IMR-90 (cell line): ENCODE data around the gene ZNF564. TPM values are rescaled to one million over a fixed set of nuclear protein-coding genes. Genes with fewer than 3 reads are reported as not detected.

Experiments used
- ATAC-seq: fragments of 200-7000 bp; cut with Tn5 transposase; 2 replicates; pipeline ENCODE4 v1.9.1; 2020; ENCODE audit warnings: low read depth, mild to moderate bottlenecking, moderate library complexity
- BruUV-seq: library from RNA; stranded (reverse); fragments of 400-500 nt; replicated peaks from 2 replicates; lab custom pipeline; 2021; lab: Mats Ljungman, UMichigan
- CTCF ChIA-PET: fragments of 300-600 bp; formaldehyde crosslinking; extraction: SDS; loops from one replicate; lab custom pipeline; 2021; ENCODE audit warnings: antibody characterized with exemption; lab: Yijun Ruan, JAX
- POLR2A ChIA-PET: fragments of 300-600 bp; sonication (Branson Sonifier 250); formaldehyde crosslinking; loops from one replicate; lab custom pipeline; 2022; ENCODE audit warnings: antibody characterized with exemption; ENCODE audit not compliant: unreplicated experiment; lab: Charles Lee
- DNase-seq: peaks from one replicate; pipeline ENCODE4 v3.0.0; 2013
- H2AFZ ChIP-seq: replicated peaks from 2 replicates; pipeline ENCODE3; 2013; ENCODE audit warnings: low read length, mild to moderate bottlenecking; ENCODE audit not compliant: poor library complexity
- H2AK5ac ChIP-seq: 2 replicates; pipeline ENCODE4 v1.6.1; 2013; ENCODE audit warnings: low read depth, low read length, inconsistent platforms
- H2AK9ac ChIP-seq: replicated peaks from 2 replicates; pipeline ENCODE3; 2013; ENCODE audit warnings: mild to moderate bottlenecking, low read depth, low read length, moderate library complexity; ENCODE audit not compliant: poor library complexity
- H2BK120ac ChIP-seq: 2 replicates; pipeline ENCODE4 v1.6.1; 2013; ENCODE audit warnings: low read depth, low read length, inconsistent platforms
- H2BK15ac ChIP-seq: 3 replicates; pipeline ENCODE4 v1.6.1; 2013; ENCODE audit warnings: low read depth, low read length, inconsistent platforms
- H2BK20ac ChIP-seq: 2 replicates; pipeline ENCODE4 v1.6.1; 2013; ENCODE audit warnings: low read depth, mild to moderate bottlenecking, inconsistent platforms, low read length, moderate library complexity
- H2BK5ac ChIP-seq: 2 replicates; pipeline ENCODE4 v1.6.1; 2013; ENCODE audit warnings: mild to moderate bottlenecking, low read depth, low read length, inconsistent platforms; ENCODE audit not compliant: poor library complexity, severe bottlenecking
- H3K14ac ChIP-seq: replicated peaks from 2 replicates; pipeline ENCODE4 v1.6.1; 2013; ENCODE audit warnings: low read depth, low read length, inconsistent platforms
- H3K18ac ChIP-seq: 2 replicates; pipeline ENCODE4 v1.6.1; 2013; ENCODE audit warnings: low read depth, low read length, control low read depth
- H3K23ac ChIP-seq: 2 replicates; pipeline ENCODE4 v1.6.1; 2013; ENCODE audit warnings: low read depth, low read length, inconsistent platforms
- H3K27ac ChIP-seq: 2 replicates; pipeline ENCODE4 v1.5.1; 2013; ENCODE audit warnings: mild to moderate bottlenecking, control low read depth, low read length; ENCODE audit not compliant: insufficient read depth
- H3K27me3 ChIP-seq: 2 replicates; pipeline ENCODE4 v1.6.1; 2013; ENCODE audit warnings: low read length; ENCODE audit not compliant: control insufficient read depth, insufficient read depth
- H3K36me3 ChIP-seq: 2 replicates; pipeline ENCODE4 v1.6.1; 2013; ENCODE audit warnings: low read length, mixed read lengths; ENCODE audit not compliant: control insufficient read depth, insufficient read depth
- H3K4ac ChIP-seq: 2 replicates; pipeline ENCODE4 v1.6.1; 2013; ENCODE audit warnings: low read depth, low read length, inconsistent platforms
- H3K4me1 ChIP-seq: 2 replicates; pipeline ENCODE4 v1.6.1; 2013; ENCODE audit warnings: low read length, mixed read lengths; ENCODE audit not compliant: control insufficient read depth, insufficient read depth
- H3K4me2 ChIP-seq: 2 replicates; pipeline ENCODE4 v1.6.1; 2013; ENCODE audit warnings: low read depth, mild to moderate bottlenecking, control low read depth, low read length, moderate library complexity
- H3K4me3 ChIP-seq: 2 replicates; pipeline ENCODE4 v1.5.1; 2013; ENCODE audit warnings: low read depth, mild to moderate bottlenecking, control low read depth, low read length, moderate library complexity; ENCODE audit not compliant: insufficient read depth
- H3K56ac ChIP-seq: 2 replicates; pipeline ENCODE4 v1.6.1; 2013; ENCODE audit warnings: low read length, inconsistent platforms; ENCODE audit not compliant: insufficient read depth; ENCODE audit errors: extremely low read depth
- H3K79me1 ChIP-seq, 2 experiments: 2 replicates each; pipeline ENCODE4 v1.6.1; 2013; ENCODE audit warnings: low read length in 2 of 2, inconsistent platforms in 1 of 2, low read depth in 1 of 2
- H3K9ac ChIP-seq: 2 replicates; pipeline ENCODE4 v1.6.1; 2013; ENCODE audit warnings: low read depth, low read length, control low read depth
- H3K9me1 ChIP-seq: 2 replicates; pipeline ENCODE4 v1.6.1; 2013; ENCODE audit warnings: low read length, inconsistent platforms; ENCODE audit not compliant: insufficient read depth
- H3K9me3 ChIP-seq: 2 replicates; pipeline ENCODE4 v1.6.1; 2013; ENCODE audit warnings: low read length; ENCODE audit not compliant: control insufficient read depth, insufficient read depth
- H4K20me1 ChIP-seq: 2 replicates; pipeline ENCODE4 v1.6.1; 2013; ENCODE audit warnings: low read length, inconsistent platforms; ENCODE audit not compliant: insufficient read depth
- H4K5ac ChIP-seq: 2 replicates; pipeline ENCODE4 v1.6.1; 2013; ENCODE audit warnings: mild to moderate bottlenecking, low read depth, low read length, control low read depth
- H4K8ac ChIP-seq, 2 experiments: 2 replicates each; pipeline ENCODE4 v1.6.1; 2013; ENCODE audit warnings: low read depth in 2 of 2, low read length in 2 of 2, control low read depth in 1 of 2, inconsistent platforms in 1 of 2
- H4K91ac ChIP-seq: 2 replicates; pipeline ENCODE4 v1.6.1; 2013; ENCODE audit warnings: low read depth, low read length, inconsistent platforms; ENCODE audit not compliant: insufficient read depth
- BHLHE40 ChIP-seq: fragments of 150-350 bp; IDR thresholded peaks from 2 replicates; pipeline ENCODE4 v1.6.1; 2016; ENCODE audit warnings: mild to moderate bottlenecking, low read depth, low read length
- CEBPB ChIP-seq: IDR thresholded peaks from 2 replicates; pipeline ENCODE4 v1.6.1; 2012; ENCODE audit warnings: low read depth, low read length, improper control_type of control experiment
- CHD1 ChIP-seq: IDR thresholded peaks from 2 replicates; pipeline ENCODE4 v1.6.1; 2012; ENCODE audit warnings: low read depth, low read length, improper control_type of control experiment
- CTCF ChIP-seq: conservative IDR thresholded peaks from 2 replicates; pipeline ENCODE4 v1.5.1; 2012; ENCODE audit warnings: mild to moderate bottlenecking, low read depth, low read length, improper control_type of control experiment
- ELK1 ChIP-seq: fragments of 150-350 bp; IDR thresholded peaks from 2 replicates; pipeline ENCODE4 v1.6.1; 2016; ENCODE audit warnings: low read depth, mild to moderate bottlenecking, low read length, moderate library complexity, borderline replicate concordance
- FOS ChIP-seq: fragments of 150-350 bp; IDR thresholded peaks from 2 replicates; pipeline ENCODE4 v1.6.1; 2016; ENCODE audit warnings: low read depth, low read length
- MAFK ChIP-seq: IDR thresholded peaks from 2 replicates; pipeline ENCODE4 v1.6.1; 2012; ENCODE audit warnings: low read depth, low read length, improper control_type of control experiment
- MAZ ChIP-seq: IDR thresholded peaks from 2 replicates; pipeline ENCODE4 v1.6.1; 2012; ENCODE audit warnings: low read depth, mild to moderate bottlenecking, low read length, improper control_type of control experiment, moderate library complexity, borderline replicate concordance
- MXI1 ChIP-seq: IDR thresholded peaks from 2 replicates; pipeline ENCODE4 v1.6.1; 2012; ENCODE audit warnings: low read depth, mild to moderate bottlenecking, low read length, moderate library complexity, borderline replicate concordance
- NFE2L2 ChIP-seq: fragments of 150-350 bp; IDR thresholded peaks from 2 replicates; pipeline ENCODE4 v1.6.1; 2016; ENCODE audit warnings: low read depth, mild to moderate bottlenecking, low read length
- POLR2A ChIP-seq: IDR thresholded peaks from 2 replicates; pipeline ENCODE4 v1.6.1; 2012; ENCODE audit warnings: mild to moderate bottlenecking, low read depth, low read length
- RAD21 ChIP-seq: IDR thresholded peaks from 2 replicates; pipeline ENCODE4 v1.6.1; 2012; ENCODE audit warnings: low read length, improper control_type of control experiment
- RCOR1 ChIP-seq: IDR thresholded peaks from 2 replicates; pipeline ENCODE4 v1.6.1; 2012; ENCODE audit warnings: mild to moderate bottlenecking, low read length, improper control_type of control experiment; ENCODE audit not compliant: insufficient replicate concordance
- RFX5 ChIP-seq: IDR thresholded peaks from 2 replicates; pipeline ENCODE4 v1.8.0; 2012; ENCODE audit warnings: low read depth, mild to moderate bottlenecking, low read length, moderate library complexity
- SMC3 ChIP-seq: fragments of 150-350 bp; IDR thresholded peaks from 2 replicates; pipeline ENCODE4 v1.6.1; 2016; ENCODE audit warnings: low read depth, mild to moderate bottlenecking, antibody characterized with exemption, low read length, moderate library complexity
- USF2 ChIP-seq: fragments of 150-350 bp; IDR thresholded peaks from 2 replicates; pipeline ENCODE4 v1.6.1; 2017; ENCODE audit warnings: mild to moderate bottlenecking, antibody characterized with exemption, low read length, low read depth
- WGBS, 2 experiments: methylation state at CpG; one replicate each; pipeline versions ENCODE4 v1.1.5 to v1.1.7; 2013; ENCODE audit warnings: missing lambda C conversion rate in 2 of 2; ENCODE audit not compliant: insufficient read length in 1 of 2; ENCODE audit errors: extremely low coverage in 2 of 2; 5-methylcytosine and 5-hydroxymethylcytosine counted together
- dilution Hi-C: fragments of 300-500 bp; cut with HindIII; formaldehyde crosslinking; loops from one replicate; pipeline ENCODE4 v1.14.3; 2018; ENCODE audit warnings: low sequenced_read_pairs; ENCODE audit not compliant: unreplicated experiment
- in situ Hi-C: fragments of 300-500 bp; cut with MboI; formaldehyde crosslinking; loops from 3 replicates; pipeline ENCODE4 v1.14.3; 2019; ENCODE audit warnings: low sequenced_read_pairs, inconsistent platforms, mixed read lengths
- intact Hi-C: fragments of 100-400 bp; cut with micrococcal nuclease; formaldehyde crosslinking; loops from 2 replicates; pipeline ENCODE4 v1.10.0; 2022
- polyA plus RNA-seq, 3 experiments: library from polyadenylated mRNA; depleted of rRNA; stranded (reverse); fragments of >200 nt; gene quantifications; 2 replicates each; pipeline ENCODE4 v1.2.3, GENCODE V29; 2012; ENCODE audit warnings: low replicate concordance in 1 of 3
- total RNA-seq: library from RNA; depleted of rRNA; stranded (reverse); fragments of >200 nt; gene quantifications from 2 replicates; pipeline ENCODE4 v1.2.3, GENCODE V29; 2012

Gene ZNF564
- total and polyA plus RNA-seq, 2 of the 4 experiments (the other 2 are of a cell fraction) = 1.5 to 6.3 TPM

- H2AK5ac ChIP-seq = no peak overlapping the region
- H3K4me1 ChIP-seq = no peaks in the 10 kb centered on the region
- H3K56ac ChIP-seq = no peak overlapping the region
- DNase-seq = no peak
- no peak overlapping the region for H3K18ac ChIP-seq
- no peak for TF ChIP-seq CEBPB
- no peak for TF ChIP-seq FOS
- TF ChIP-seq BHLHE40 = no peak
- TF ChIP-seq RFX5 = no peak
- no peak for TF ChIP-seq POLR2A
- TF ChIP-seq RAD21 = no peak
- TF ChIP-seq RCOR1 = no peak
- TF ChIP-seq CHD1 = no peak
- no peak for TF ChIP-seq SMC3
- no peak for TF ChIP-seq USF2
- no peak for TF ChIP-seq CTCF
- TF ChIP-seq MAZ = no peak
- no peak for TF ChIP-seq ELK1
- TF ChIP-seq NFE2L2 = no peak
- no peak for TF ChIP-seq MXI1
- no peak for TF ChIP-seq MAFK
- H4K91ac ChIP-seq = no peak overlapping the region
- no peak overlapping the region for H3K14ac ChIP-seq
- H3K9me3 ChIP-seq = peaks cover 80% of the 10 kb centered on the region
- no peak overlapping the region for H3K27ac ChIP-seq
- 59% methylated on average over 4 of the region's 6 CpGs; no CpG with 5 or more reads in 1 of the 2 experiments for WGBS, 2 experiments
- H2BK120ac ChIP-seq = no peak overlapping the region
- no peaks in the 10 kb centered on the region for H3K27me3 ChIP-seq
- no peak overlapping the region for H2AK9ac ChIP-seq
- no peaks in the 10 kb centered on the region for H4K20me1 ChIP-seq
- no peak overlapping the region for H3K4me3 ChIP-seq
- H2BK15ac ChIP-seq = no peak overlapping the region
- ATAC-seq = no peak
- peaks cover 0 to 6% of the 10 kb centered on the region in 2 experiments; a peak in 3 of 4 replicates for H3K79me1 ChIP-seq
- H4K8ac ChIP-seq = no peak overlapping the region
- no peak overlapping the region for H3K23ac ChIP-seq
- ChIA-PET CTCF (no interaction called here), POLR2A (no interaction called here)
- no peak overlapping the region for H2BK5ac ChIP-seq
- H2AFZ ChIP-seq = no peak overlapping the region
- no peak overlapping the region for H4K5ac ChIP-seq
- H3K9me1 ChIP-seq = no peaks in the 10 kb centered on the region
- intact Hi-C loops = no loop called here
- no TSS peak for BruUV-seq
- no peak overlapping the region for H3K4ac ChIP-seq
- dilution Hi-C loops = no loop called here
- no peak overlapping the region for H3K4me2 ChIP-seq
- in situ Hi-C loops = no loop called here
- no peak overlapping the region for H2BK20ac ChIP-seq
- no peak overlapping the region for H3K9ac ChIP-seq
- H3K36me3 ChIP-seq = peaks cover 36% of the 10 kb centered on the region
These were observed 29.3 kb downstream of the ZNF564 start for GRCh38 chr19:12521996-12522395.
